ENCODE measurements around the gene DDX54. TPM values are rescaled to one million over a fixed set of nuclear protein-coding genes. Genes with fewer than 3 reads are reported as not detected.

The DDX54 gene
- total RNA-seq, 1 experiment from 2014 or later = 151 TPM

DNA sequence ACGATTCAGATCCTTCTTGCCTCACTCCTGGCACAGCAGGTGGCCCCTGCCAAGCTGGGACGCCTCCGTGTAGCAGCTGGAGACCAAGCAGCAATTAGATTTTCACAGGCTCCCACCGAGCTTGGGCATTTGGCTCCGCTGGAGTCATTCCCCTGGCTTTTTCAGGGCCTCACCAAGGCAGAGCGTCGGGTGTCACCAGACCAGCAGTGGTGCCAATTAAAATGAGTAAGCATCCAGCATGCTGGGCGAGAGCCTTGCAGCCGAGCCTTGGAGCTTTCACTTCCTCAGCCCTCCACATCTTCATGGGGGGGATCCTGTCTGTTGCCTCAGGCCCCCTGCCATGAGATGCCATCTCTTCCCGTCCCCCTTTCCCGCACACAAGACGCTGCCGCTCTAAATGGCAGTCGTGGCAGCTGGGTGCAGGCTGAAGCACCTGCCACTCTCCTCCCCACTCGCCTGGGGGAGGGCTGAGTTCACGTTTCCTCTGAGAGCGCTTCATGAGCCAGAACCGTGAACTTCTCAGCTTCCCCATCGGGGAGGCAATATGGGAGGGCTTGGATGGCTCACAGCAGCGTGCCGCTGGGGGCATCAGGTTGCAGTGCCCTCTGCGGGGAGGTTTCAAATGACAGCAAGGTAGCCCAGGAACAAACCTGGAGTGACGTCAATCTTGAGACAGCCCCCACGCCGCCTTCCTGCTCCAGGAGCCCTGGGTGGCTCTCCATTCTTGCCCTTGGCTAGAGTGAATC lies 47.7 kb upstream of the DDX54 start (continued):
- TF ChIP-seq, protein P1, sequence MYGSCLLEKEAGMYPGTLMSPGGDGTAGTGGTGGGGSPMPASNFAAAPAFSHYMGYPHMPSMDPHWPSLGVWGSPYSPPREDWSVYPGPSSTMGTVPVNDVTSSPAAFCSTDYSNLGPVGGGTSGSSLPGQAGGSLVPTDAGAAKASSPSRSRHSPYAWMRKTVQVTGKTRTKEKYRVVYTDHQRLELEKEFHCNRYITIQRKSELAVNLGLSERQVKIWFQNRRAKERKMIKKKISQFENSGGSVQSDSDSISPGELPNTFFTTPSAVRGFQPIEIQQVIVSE (CRISPR knock-in tag; IDR thresholded peaks at IDR 0.05; ENCODE audit: borderline replicate concordance) = no peak
- TF ChIP-seq, protein P2, sequence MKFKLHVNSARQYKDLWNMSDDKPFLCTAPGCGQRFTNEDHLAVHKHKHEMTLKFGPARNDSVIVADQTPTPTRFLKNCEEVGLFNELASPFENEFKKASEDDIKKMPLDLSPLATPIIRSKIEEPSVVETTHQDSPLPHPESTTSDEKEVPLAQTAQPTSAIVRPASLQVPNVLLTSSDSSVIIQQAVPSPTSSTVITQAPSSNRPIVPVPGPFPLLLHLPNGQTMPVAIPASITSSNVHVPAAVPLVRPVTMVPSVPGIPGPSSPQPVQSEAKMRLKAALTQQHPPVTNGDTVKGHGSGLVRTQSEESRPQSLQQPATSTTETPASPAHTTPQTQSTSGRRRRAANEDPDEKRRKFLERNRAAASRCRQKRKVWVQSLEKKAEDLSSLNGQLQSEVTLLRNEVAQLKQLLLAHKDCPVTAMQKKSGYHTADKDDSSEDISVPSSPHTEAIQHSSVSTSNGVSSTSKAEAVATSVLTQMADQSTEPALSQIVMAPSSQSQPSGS (CRISPR knock-in tag; IDR thresholded peaks at IDR 0.05; ENCODE audit: borderline replicate concordance, low read depth) = no peak
- TF ChIP-seq NR1H2 (CRISPR knock-in tag; IDR thresholded peaks at IDR 0.05) (no peak), ZNF396 (CRISPR knock-in tag; IDR thresholded peaks at IDR 0.05; ENCODE audit: borderline replicate concordance) (no peak), TCF7 (CRISPR knock-in tag; IDR thresholded peaks at IDR 0.05; ENCODE audit: low read depth) (no peak), GTF2I (CRISPR knock-in tag; conservative IDR thresholded peaks at IDR 0.05) (no peak), NR2C2 (CRISPR knock-in tag; IDR thresholded peaks at IDR 0.05) (no peak), RORB (CRISPR knock-in tag; IDR thresholded peaks at IDR 0.05) (no peak), EMX1 (CRISPR knock-in tag; IDR thresholded peaks at IDR 0.05) (no peak), FOXJ3 (CRISPR knock-in tag; IDR thresholded peaks at IDR 0.05; ENCODE audit: borderline replicate concordance) (no peak), RELA (CRISPR knock-in tag; IDR thresholded peaks at IDR 0.05; ENCODE audit: borderline replicate concordance) (no peak), CREM (CRISPR knock-in tag; IDR thresholded peaks at IDR 0.05) (0 out of 2 replicates have a peak, but pooled peaks have one; percentile 31)
- TF ChIP-seq, protein P3, sequence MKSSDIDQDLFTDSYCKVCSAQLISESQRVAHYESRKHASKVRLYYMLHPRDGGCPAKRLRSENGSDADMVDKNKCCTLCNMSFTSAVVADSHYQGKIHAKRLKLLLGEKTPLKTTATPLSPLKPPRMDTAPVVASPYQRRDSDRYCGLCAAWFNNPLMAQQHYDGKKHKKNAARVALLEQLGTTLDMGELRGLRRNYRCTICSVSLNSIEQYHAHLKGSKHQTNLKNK (CRISPR knock-in tag; IDR thresholded peaks at IDR 0.05) = no peak
- TF ChIP-seq, protein P4, sequence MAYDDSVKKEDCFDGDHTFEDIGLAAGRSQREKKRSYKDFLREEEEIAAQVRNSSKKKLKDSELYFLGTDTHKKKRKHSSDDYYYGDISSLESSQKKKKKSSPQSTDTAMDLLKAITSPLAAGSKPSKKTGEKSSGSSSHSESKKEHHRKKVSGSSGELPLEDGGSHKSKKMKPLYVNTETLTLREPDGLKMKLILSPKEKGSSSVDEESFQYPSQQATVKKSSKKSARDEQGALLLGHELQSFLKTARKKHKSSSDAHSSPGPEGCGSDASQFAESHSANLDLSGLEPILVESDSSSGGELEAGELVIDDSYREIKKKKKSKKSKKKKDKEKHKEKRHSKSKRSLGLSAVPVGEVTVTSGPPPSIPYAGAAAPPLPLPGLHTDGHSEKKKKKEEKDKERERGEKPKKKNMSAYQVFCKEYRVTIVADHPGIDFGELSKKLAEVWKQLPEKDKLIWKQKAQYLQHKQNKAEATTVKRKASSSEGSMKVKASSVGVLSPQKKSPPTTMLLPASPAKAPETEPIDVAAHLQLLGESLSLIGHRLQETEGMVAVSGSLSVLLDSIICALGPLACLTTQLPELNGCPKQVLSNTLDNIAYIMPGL (CRISPR knock-in tag; IDR thresholded peaks at IDR 0.05) = no peak
- TF ChIP-seq, protein P5, sequence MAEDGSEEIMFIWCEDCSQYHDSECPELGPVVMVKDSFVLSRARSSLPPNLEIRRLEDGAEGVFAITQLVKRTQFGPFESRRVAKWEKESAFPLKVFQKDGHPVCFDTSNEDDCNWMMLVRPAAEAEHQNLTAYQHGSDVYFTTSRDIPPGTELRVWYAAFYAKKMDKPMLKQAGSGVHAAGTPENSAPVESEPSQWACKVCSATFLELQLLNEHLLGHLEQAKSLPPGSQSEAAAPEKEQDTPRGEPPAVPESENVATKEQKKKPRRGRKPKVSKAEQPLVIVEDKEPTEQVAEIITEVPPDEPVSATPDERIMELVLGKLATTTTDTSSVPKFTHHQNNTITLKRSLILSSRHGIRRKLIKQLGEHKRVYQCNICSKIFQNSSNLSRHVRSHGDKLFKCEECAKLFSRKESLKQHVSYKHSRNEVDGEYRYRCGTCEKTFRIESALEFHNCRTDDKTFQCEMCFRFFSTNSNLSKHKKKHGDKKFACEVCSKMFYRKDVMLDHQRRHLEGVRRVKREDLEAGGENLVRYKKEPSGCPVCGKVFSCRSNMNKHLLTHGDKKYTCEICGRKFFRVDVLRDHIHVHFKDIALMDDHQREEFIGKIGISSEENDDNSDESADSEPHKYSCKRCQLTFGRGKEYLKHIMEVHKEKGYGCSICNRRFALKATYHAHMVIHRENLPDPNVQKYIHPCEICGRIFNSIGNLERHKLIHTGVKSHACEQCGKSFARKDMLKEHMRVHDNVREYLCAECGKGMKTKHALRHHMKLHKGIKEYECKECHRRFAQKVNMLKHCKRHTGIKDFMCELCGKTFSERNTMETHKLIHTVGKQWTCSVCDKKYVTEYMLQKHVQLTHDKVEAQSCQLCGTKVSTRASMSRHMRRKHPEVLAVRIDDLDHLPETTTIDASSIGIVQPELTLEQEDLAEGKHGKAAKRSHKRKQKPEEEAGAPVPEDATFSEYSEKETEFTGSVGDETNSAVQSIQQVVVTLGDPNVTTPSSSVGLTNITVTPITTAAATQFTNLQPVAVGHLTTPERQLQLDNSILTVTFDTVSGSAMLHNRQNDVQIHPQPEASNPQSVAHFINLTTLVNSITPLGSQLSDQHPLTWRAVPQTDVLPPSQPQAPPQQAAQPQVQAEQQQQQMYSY (CRISPR knock-in tag; IDR thresholded peaks at IDR 0.05) = no peak
- TF ChIP-seq, protein P6, sequence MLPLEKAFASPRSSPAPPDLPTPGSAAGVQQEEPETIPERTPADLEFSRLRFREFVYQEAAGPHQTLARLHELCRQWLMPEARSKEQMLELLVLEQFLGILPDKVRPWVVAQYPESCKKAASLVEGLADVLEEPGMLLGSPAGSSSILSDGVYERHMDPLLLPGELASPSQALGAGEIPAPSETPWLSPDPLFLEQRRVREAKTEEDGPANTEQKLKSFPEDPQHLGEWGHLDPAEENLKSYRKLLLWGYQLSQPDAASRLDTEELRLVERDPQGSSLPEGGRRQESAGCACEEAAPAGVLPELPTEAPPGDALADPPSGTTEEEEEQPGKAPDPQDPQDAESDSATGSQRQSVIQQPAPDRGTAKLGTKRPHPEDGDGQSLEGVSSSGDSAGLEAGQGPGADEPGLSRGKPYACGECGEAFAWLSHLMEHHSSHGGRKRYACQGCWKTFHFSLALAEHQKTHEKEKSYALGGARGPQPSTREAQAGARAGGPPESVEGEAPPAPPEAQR (CRISPR knock-in tag; IDR thresholded peaks at IDR 0.05) = no peak
- TF ChIP-seq, protein P7, sequence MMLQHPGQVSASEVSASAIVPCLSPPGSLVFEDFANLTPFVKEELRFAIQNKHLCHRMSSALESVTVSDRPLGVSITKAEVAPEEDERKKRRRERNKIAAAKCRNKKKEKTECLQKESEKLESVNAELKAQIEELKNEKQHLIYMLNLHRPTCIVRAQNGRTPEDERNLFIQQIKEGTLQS (CRISPR knock-in tag; conservative IDR thresholded peaks at IDR 0.05) = no peak
- TF ChIP-seq, protein P8, sequence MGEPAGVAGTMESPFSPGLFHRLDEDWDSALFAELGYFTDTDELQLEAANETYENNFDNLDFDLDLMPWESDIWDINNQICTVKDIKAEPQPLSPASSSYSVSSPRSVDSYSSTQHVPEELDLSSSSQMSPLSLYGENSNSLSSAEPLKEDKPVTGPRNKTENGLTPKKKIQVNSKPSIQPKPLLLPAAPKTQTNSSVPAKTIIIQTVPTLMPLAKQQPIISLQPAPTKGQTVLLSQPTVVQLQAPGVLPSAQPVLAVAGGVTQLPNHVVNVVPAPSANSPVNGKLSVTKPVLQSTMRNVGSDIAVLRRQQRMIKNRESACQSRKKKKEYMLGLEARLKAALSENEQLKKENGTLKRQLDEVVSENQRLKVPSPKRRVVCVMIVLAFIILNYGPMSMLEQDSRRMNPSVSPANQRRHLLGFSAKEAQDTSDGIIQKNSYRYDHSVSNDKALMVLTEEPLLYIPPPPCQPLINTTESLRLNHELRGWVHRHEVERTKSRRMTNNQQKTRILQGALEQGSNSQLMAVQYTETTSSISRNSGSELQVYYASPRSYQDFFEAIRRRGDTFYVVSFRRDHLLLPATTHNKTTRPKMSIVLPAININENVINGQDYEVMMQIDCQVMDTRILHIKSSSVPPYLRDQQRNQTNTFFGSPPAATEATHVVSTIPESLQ (CRISPR knock-in tag; IDR thresholded peaks at IDR 0.05) = no peak
- TF ChIP-seq, protein P9, sequence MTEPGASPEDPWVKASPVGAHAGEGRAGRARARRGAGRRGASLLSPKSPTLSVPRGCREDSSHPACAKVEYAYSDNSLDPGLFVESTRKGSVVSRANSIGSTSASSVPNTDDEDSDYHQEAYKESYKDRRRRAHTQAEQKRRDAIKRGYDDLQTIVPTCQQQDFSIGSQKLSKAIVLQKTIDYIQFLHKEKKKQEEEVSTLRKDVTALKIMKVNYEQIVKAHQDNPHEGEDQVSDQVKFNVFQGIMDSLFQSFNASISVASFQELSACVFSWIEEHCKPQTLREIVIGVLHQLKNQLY (CRISPR knock-in tag; IDR thresholded peaks at IDR 0.05) = no peak
- TF ChIP-seq, protein P10, sequence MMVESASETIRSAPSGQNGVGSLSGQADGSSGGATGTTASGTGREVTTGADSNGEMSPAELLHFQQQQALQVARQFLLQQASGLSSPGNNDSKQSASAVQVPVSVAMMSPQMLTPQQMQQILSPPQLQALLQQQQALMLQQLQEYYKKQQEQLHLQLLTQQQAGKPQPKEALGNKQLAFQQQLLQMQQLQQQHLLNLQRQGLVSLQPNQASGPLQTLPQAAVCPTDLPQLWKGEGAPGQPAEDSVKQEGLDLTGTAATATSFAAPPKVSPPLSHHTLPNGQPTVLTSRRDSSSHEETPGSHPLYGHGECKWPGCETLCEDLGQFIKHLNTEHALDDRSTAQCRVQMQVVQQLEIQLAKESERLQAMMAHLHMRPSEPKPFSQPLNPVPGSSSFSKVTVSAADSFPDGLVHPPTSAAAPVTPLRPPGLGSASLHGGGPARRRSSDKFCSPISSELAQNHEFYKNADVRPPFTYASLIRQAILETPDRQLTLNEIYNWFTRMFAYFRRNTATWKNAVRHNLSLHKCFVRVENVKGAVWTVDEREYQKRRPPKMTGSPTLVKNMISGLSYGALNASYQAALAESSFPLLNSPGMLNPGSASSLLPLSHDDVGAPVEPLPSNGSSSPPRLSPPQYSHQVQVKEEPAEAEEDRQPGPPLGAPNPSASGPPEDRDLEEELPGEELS (CRISPR knock-in tag; IDR thresholded peaks at IDR 0.05) = peak; percentile 31; the same call in 1 of the 2 replicates

All from WTC11 (cell line).